ENCODE data around the gene REG1A. TPM values are rescaled to one million over a fixed set of nuclear protein-coding genes. Genes with fewer than 3 reads are reported as not detected.

The REG1A gene
- total and polyA plus RNA-seq, 4 donors, result 0.33 to 0.98 TPM; not detected in 2

DNA sequence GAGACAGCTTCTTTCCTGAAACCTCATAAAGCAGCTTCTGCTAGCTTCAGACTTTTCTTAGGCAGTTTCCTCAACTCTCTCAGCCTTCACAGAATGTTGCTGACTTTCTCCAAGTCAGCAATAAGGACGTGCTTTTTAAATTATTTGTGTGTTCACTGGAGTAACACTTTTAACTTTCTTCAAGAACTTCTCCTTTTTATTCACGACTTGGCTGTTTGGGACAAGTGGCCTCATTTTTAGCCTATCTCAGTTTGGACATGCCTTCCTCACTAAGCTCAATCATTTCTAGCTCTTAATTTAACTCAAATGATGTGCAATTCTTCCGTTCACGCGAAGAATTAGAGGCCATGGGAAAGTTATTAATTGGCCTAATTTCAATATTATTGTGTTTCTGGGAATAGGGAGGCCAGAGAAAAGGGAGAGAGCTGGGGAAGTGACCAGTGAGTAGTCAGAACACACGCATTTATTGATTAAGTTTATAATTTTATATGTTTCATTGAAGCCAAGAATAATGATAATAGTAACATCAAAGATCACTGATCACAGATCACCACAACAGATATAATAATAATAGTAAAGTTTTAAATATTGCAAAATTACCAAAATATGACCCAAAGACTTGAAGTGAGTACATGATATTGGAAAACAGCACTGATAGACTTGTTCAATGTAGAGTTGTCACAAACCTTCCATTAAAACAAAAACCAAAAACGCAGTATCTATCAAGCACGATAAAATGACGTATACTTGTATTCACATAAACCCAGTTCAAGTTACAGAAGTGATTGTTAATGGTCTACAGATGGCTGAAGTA, 4.8 kb downstream of the REG1A start:
- WGBS, result 59% methylated on average over 9 of the region's 9 CpGs

DNA sequence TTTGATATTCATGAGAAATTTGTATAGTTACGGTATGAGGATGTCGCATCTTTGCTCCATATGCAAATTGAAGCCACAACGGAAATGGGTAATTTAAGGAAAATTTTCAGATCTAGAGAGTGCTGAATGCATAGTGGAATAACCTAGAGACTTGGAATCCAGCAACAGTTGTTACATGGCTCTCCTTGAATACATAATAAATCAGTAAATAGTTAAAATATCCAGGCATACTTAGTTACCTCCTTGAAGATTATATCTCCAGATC, 5.4 kb downstream of the REG1A start:
- no peak overlapping the region for H3K27ac ChIP-seq (ENCODE audit: low read depth in 1 of 2, low read length in 2 of 2)
- H3K9me3 ChIP-seq (ENCODE audit: control insufficient read depth in 4 of 4, low read length in 3 of 4), result peaks cover 0 to 3% (median 0%) of the 10 kb centered on the region in 4 donors
- no peak for DNase-seq (ENCODE audit: low spot score)
- no peaks in the 10 kb centered on the region for H3K36me3 ChIP-seq (ENCODE audit: control insufficient read depth in 4 of 4, insufficient read depth in 3 of 4, low read depth in 1 of 4, low read length in 3 of 4)
- peaks cover 0 to 10% (median 0%) of the 10 kb centered on the region in 4 donors for H3K27me3 ChIP-seq (ENCODE audit: control insufficient read depth in 4 of 4, insufficient read depth in 4 of 4, low read length in 3 of 4)
- H3K9ac ChIP-seq (ENCODE audit: low read depth in 1 of 2, low read length in 2 of 2), result no peak overlapping the region
- H3K4me1 ChIP-seq (ENCODE audit: control insufficient read depth in 4 of 4, insufficient read depth in 4 of 4, low read length in 3 of 4), result no peaks in the 10 kb centered on the region
- 91% methylated on average over 3 of the region's 3 CpGs for WGBS
- no peak overlapping the region for H3K4me3 ChIP-seq (ENCODE audit: low read depth in 1 of 3, low read length in 3 of 3)
- TF ChIP-seq HNF4G (IDR thresholded peaks at IDR 0.05), result no peak
- TF ChIP-seq, protein P1, sequence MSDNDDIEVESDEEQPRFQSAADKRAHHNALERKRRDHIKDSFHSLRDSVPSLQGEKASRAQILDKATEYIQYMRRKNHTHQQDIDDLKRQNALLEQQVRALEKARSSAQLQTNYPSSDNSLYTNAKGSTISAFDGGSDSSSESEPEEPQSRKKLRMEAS (IDR thresholded peaks at IDR 0.05), result no peak
- TF ChIP-seq TAF1 (conservative IDR thresholded peaks at IDR 0.05), result no peak
- TF ChIP-seq, protein P2, sequence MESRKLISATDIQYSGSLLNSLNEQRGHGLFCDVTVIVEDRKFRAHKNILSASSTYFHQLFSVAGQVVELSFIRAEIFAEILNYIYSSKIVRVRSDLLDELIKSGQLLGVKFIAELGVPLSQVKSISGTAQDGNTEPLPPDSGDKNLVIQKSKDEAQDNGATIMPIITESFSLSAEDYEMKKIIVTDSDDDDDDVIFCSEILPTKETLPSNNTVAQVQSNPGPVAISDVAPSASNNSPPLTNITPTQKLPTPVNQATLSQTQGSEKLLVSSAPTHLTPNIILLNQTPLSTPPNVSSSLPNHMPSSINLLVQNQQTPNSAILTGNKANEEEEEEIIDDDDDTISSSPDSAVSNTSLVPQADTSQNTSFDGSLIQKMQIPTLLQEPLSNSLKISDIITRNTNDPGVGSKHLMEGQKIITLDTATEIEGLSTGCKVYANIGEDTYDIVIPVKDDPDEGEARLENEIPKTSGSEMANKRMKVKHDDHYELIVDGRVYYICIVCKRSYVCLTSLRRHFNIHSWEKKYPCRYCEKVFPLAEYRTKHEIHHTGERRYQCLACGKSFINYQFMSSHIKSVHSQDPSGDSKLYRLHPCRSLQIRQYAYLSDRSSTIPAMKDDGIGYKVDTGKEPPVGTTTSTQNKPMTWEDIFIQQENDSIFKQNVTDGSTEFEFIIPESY (IDR thresholded peaks at IDR 0.05), result no peak
- TF ChIP-seq RAD21 (IDR thresholded peaks at IDR 0.05), result no peak
- TF ChIP-seq YY1 (IDR thresholded peaks at IDR 0.05), result no peak
- TF ChIP-seq, protein P3, sequence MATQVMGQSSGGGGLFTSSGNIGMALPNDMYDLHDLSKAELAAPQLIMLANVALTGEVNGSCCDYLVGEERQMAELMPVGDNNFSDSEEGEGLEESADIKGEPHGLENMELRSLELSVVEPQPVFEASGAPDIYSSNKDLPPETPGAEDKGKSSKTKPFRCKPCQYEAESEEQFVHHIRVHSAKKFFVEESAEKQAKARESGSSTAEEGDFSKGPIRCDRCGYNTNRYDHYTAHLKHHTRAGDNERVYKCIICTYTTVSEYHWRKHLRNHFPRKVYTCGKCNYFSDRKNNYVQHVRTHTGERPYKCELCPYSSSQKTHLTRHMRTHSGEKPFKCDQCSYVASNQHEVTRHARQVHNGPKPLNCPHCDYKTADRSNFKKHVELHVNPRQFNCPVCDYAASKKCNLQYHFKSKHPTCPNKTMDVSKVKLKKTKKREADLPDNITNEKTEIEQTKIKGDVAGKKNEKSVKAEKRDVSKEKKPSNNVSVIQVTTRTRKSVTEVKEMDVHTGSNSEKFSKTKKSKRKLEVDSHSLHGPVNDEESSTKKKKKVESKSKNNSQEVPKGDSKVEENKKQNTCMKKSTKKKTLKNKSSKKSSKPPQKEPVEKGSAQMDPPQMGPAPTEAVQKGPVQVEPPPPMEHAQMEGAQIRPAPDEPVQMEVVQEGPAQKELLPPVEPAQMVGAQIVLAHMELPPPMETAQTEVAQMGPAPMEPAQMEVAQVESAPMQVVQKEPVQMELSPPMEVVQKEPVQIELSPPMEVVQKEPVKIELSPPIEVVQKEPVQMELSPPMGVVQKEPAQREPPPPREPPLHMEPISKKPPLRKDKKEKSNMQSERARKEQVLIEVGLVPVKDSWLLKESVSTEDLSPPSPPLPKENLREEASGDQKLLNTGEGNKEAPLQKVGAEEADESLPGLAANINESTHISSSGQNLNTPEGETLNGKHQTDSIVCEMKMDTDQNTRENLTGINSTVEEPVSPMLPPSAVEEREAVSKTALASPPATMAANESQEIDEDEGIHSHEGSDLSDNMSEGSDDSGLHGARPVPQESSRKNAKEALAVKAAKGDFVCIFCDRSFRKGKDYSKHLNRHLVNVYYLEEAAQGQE (IDR thresholded peaks at IDR 0.05), result no peak
- TF ChIP-seq FOXA2 (IDR thresholded peaks at IDR 0.05), result no peak
- TF ChIP-seq, protein P4, sequence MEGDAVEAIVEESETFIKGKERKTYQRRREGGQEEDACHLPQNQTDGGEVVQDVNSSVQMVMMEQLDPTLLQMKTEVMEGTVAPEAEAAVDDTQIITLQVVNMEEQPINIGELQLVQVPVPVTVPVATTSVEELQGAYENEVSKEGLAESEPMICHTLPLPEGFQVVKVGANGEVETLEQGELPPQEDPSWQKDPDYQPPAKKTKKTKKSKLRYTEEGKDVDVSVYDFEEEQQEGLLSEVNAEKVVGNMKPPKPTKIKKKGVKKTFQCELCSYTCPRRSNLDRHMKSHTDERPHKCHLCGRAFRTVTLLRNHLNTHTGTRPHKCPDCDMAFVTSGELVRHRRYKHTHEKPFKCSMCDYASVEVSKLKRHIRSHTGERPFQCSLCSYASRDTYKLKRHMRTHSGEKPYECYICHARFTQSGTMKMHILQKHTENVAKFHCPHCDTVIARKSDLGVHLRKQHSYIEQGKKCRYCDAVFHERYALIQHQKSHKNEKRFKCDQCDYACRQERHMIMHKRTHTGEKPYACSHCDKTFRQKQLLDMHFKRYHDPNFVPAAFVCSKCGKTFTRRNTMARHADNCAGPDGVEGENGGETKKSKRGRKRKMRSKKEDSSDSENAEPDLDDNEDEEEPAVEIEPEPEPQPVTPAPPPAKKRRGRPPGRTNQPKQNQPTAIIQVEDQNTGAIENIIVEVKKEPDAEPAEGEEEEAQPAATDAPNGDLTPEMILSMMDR (IDR thresholded peaks at IDR 0.05; ENCODE audit: low read depth, low read length, missing input control), result no peak
- TF ChIP-seq, protein P5, sequence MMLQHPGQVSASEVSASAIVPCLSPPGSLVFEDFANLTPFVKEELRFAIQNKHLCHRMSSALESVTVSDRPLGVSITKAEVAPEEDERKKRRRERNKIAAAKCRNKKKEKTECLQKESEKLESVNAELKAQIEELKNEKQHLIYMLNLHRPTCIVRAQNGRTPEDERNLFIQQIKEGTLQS (IDR thresholded peaks at IDR 0.05), result no peak
- no peak for TF ChIP-seq SP1 (IDR thresholded peaks at IDR 0.05)
- no peak for TF ChIP-seq HNF4A (conservative IDR thresholded peaks at IDR 0.05)
- TF ChIP-seq JUND (IDR thresholded peaks at IDR 0.05), result no peak
- no peak for TF ChIP-seq FOXA1 (IDR thresholded peaks at IDR 0.05)
- TF ChIP-seq GABPA (IDR thresholded peaks at IDR 0.05 in 1 of 2, conservative IDR thresholded peaks at IDR 0.05 in 1 of 2), result no peak

More for the DNA sequence above, 4.8 kb downstream of the REG1A start:
- Histone ChIP-seq H3K9me3 (ENCODE audit: control insufficient read depth in 4 of 4, low read length in 3 of 4) (peaks cover 0 to 3% (median 0%) of the 10 kb centered on the region in 4 donors), H3K9ac (ENCODE audit: low read depth in 1 of 2, low read length in 2 of 2) (no peak overlapping the region), H3K27ac (ENCODE audit: low read depth in 1 of 2, low read length in 2 of 2) (no peak overlapping the region), H3K27me3 (ENCODE audit: control insufficient read depth in 4 of 4, insufficient read depth in 4 of 4, low read length in 3 of 4) (peaks cover 0 to 10% (median 0%) of the 10 kb centered on the region in 4 donors), H3K4me1 (ENCODE audit: control insufficient read depth in 4 of 4, insufficient read depth in 4 of 4, low read length in 3 of 4) (no peaks in the 10 kb centered on the region), H3K36me3 (ENCODE audit: control insufficient read depth in 4 of 4, insufficient read depth in 3 of 4, low read depth in 1 of 4, low read length in 3 of 4) (no peaks in the 10 kb centered on the region), H3K4me3 (ENCODE audit: low read depth in 1 of 3, low read length in 3 of 3) (no peak overlapping the region)
- TF ChIP-seq SP1 (IDR thresholded peaks at IDR 0.05), result no peak
- TF ChIP-seq, protein P2 (IDR thresholded peaks at IDR 0.05), result no peak
- TF ChIP-seq TAF1 (conservative IDR thresholded peaks at IDR 0.05), result no peak
- no peak for TF ChIP-seq NR2F2 (IDR thresholded peaks at IDR 0.05)
- no peak for TF ChIP-seq YY1 (IDR thresholded peaks at IDR 0.05)
- no peak for TF ChIP-seq FOXA2 (IDR thresholded peaks at IDR 0.05)
- no peak for TF ChIP-seq EGR1 (IDR thresholded peaks at IDR 0.05; ENCODE audit: low read depth in 2 of 2)
- no peak for TF ChIP-seq HNF4A (conservative IDR thresholded peaks at IDR 0.05)
- no peak for TF ChIP-seq RXRA (IDR thresholded peaks at IDR 0.05)
- TF ChIP-seq JUND (IDR thresholded peaks at IDR 0.05), result no peak
- DNase-seq (ENCODE audit: low spot score), result no peak
